IMR-90 (cell line): Measurements from ENCODE around the gene BCL7A. TPM values are rescaled to one million over a fixed set of nuclear protein-coding genes. Genes with fewer than 3 reads are reported as not detected.
A peak's percentile ranks its signal among the peaks of the same experiment; 100 is the strongest.

ENCODE experiments used
- ATAC-seq: fragments of 200-7000 bp; cut with Tn5 transposase; 2 replicates; pipeline ENCODE4 v1.9.1; 2020; ENCODE audit warnings: low read depth, mild to moderate bottlenecking, moderate library complexity
- BruUV-seq: library from RNA; stranded (reverse); fragments of 400-500 nt; replicated peaks from 2 replicates; lab custom pipeline; 2021; lab: Mats Ljungman, UMichigan
- CTCF ChIA-PET: fragments of 300-600 bp; formaldehyde crosslinking; extraction: SDS; loops from one replicate; lab custom pipeline; 2021; ENCODE audit warnings: antibody characterized with exemption; lab: Yijun Ruan, JAX
- POLR2A ChIA-PET: fragments of 300-600 bp; sonication (Branson Sonifier 250); formaldehyde crosslinking; loops from one replicate; lab custom pipeline; 2022; ENCODE audit warnings: antibody characterized with exemption; ENCODE audit not compliant: unreplicated experiment; lab: Charles Lee
- DNase-seq: peaks from one replicate; pipeline ENCODE4 v3.0.0; 2013
- H2AFZ ChIP-seq: replicated peaks from 2 replicates; pipeline ENCODE3; 2013; ENCODE audit warnings: low read length, mild to moderate bottlenecking; ENCODE audit not compliant: poor library complexity
- H2AK5ac ChIP-seq: 2 replicates; pipeline ENCODE4 v1.6.1; 2013; ENCODE audit warnings: low read depth, low read length, inconsistent platforms
- H2AK9ac ChIP-seq: replicated peaks from 2 replicates; pipeline ENCODE3; 2013; ENCODE audit warnings: mild to moderate bottlenecking, low read depth, low read length, moderate library complexity; ENCODE audit not compliant: poor library complexity
- H2BK120ac ChIP-seq: 2 replicates; pipeline ENCODE4 v1.6.1; 2013; ENCODE audit warnings: low read depth, low read length, inconsistent platforms
- H2BK15ac ChIP-seq: 3 replicates; pipeline ENCODE4 v1.6.1; 2013; ENCODE audit warnings: low read depth, low read length, inconsistent platforms
- H2BK20ac ChIP-seq: 2 replicates; pipeline ENCODE4 v1.6.1; 2013; ENCODE audit warnings: low read depth, mild to moderate bottlenecking, inconsistent platforms, low read length, moderate library complexity
- H2BK5ac ChIP-seq: 2 replicates; pipeline ENCODE4 v1.6.1; 2013; ENCODE audit warnings: mild to moderate bottlenecking, low read depth, low read length, inconsistent platforms; ENCODE audit not compliant: poor library complexity, severe bottlenecking
- H3K14ac ChIP-seq: replicated peaks from 2 replicates; pipeline ENCODE4 v1.6.1; 2013; ENCODE audit warnings: low read depth, low read length, inconsistent platforms
- H3K18ac ChIP-seq: 2 replicates; pipeline ENCODE4 v1.6.1; 2013; ENCODE audit warnings: low read depth, low read length, control low read depth
- H3K23ac ChIP-seq: 2 replicates; pipeline ENCODE4 v1.6.1; 2013; ENCODE audit warnings: low read depth, low read length, inconsistent platforms
- H3K27ac ChIP-seq: 2 replicates; pipeline ENCODE4 v1.5.1; 2013; ENCODE audit warnings: mild to moderate bottlenecking, control low read depth, low read length; ENCODE audit not compliant: insufficient read depth
- H3K27me3 ChIP-seq: 2 replicates; pipeline ENCODE4 v1.6.1; 2013; ENCODE audit warnings: low read length; ENCODE audit not compliant: control insufficient read depth, insufficient read depth
- H3K36me3 ChIP-seq: 2 replicates; pipeline ENCODE4 v1.6.1; 2013; ENCODE audit warnings: low read length, mixed read lengths; ENCODE audit not compliant: control insufficient read depth, insufficient read depth
- H3K4ac ChIP-seq: 2 replicates; pipeline ENCODE4 v1.6.1; 2013; ENCODE audit warnings: low read depth, low read length, inconsistent platforms
- H3K4me1 ChIP-seq: 2 replicates; pipeline ENCODE4 v1.6.1; 2013; ENCODE audit warnings: low read length, mixed read lengths; ENCODE audit not compliant: control insufficient read depth, insufficient read depth
- H3K4me2 ChIP-seq: 2 replicates; pipeline ENCODE4 v1.6.1; 2013; ENCODE audit warnings: low read depth, mild to moderate bottlenecking, control low read depth, low read length, moderate library complexity
- H3K4me3 ChIP-seq: 2 replicates; pipeline ENCODE4 v1.5.1; 2013; ENCODE audit warnings: low read depth, mild to moderate bottlenecking, control low read depth, low read length, moderate library complexity; ENCODE audit not compliant: insufficient read depth
- H3K56ac ChIP-seq: 2 replicates; pipeline ENCODE4 v1.6.1; 2013; ENCODE audit warnings: low read length, inconsistent platforms; ENCODE audit not compliant: insufficient read depth; ENCODE audit errors: extremely low read depth
- H3K79me1 ChIP-seq, 2 experiments: 2 replicates each; pipeline ENCODE4 v1.6.1; 2013; ENCODE audit warnings: low read length in 2 of 2, inconsistent platforms in 1 of 2, low read depth in 1 of 2
- H3K9ac ChIP-seq: 2 replicates; pipeline ENCODE4 v1.6.1; 2013; ENCODE audit warnings: low read depth, low read length, control low read depth
- H3K9me1 ChIP-seq: 2 replicates; pipeline ENCODE4 v1.6.1; 2013; ENCODE audit warnings: low read length, inconsistent platforms; ENCODE audit not compliant: insufficient read depth
- H3K9me3 ChIP-seq: 2 replicates; pipeline ENCODE4 v1.6.1; 2013; ENCODE audit warnings: low read length; ENCODE audit not compliant: control insufficient read depth, insufficient read depth
- H4K20me1 ChIP-seq: 2 replicates; pipeline ENCODE4 v1.6.1; 2013; ENCODE audit warnings: low read length, inconsistent platforms; ENCODE audit not compliant: insufficient read depth
- H4K5ac ChIP-seq: 2 replicates; pipeline ENCODE4 v1.6.1; 2013; ENCODE audit warnings: mild to moderate bottlenecking, low read depth, low read length, control low read depth
- H4K8ac ChIP-seq, 2 experiments: 2 replicates each; pipeline ENCODE4 v1.6.1; 2013; ENCODE audit warnings: low read depth in 2 of 2, low read length in 2 of 2, control low read depth in 1 of 2, inconsistent platforms in 1 of 2
- H4K91ac ChIP-seq: 2 replicates; pipeline ENCODE4 v1.6.1; 2013; ENCODE audit warnings: low read depth, low read length, inconsistent platforms; ENCODE audit not compliant: insufficient read depth
- BHLHE40 ChIP-seq: fragments of 150-350 bp; IDR thresholded peaks from 2 replicates; pipeline ENCODE4 v1.6.1; 2016; ENCODE audit warnings: mild to moderate bottlenecking, low read depth, low read length
- CEBPB ChIP-seq: IDR thresholded peaks from 2 replicates; pipeline ENCODE4 v1.6.1; 2012; ENCODE audit warnings: low read depth, low read length, improper control_type of control experiment
- CTCF ChIP-seq: conservative IDR thresholded peaks from 2 replicates; pipeline ENCODE4 v1.5.1; 2012; ENCODE audit warnings: mild to moderate bottlenecking, low read depth, low read length, improper control_type of control experiment
- FOS ChIP-seq: fragments of 150-350 bp; IDR thresholded peaks from 2 replicates; pipeline ENCODE4 v1.6.1; 2016; ENCODE audit warnings: low read depth, low read length
- NFE2L2 ChIP-seq: fragments of 150-350 bp; IDR thresholded peaks from 2 replicates; pipeline ENCODE4 v1.6.1; 2016; ENCODE audit warnings: low read depth, mild to moderate bottlenecking, low read length
- POLR2A ChIP-seq: IDR thresholded peaks from 2 replicates; pipeline ENCODE4 v1.6.1; 2012; ENCODE audit warnings: mild to moderate bottlenecking, low read depth, low read length
- RAD21 ChIP-seq: IDR thresholded peaks from 2 replicates; pipeline ENCODE4 v1.6.1; 2012; ENCODE audit warnings: low read length, improper control_type of control experiment
- SMC3 ChIP-seq: fragments of 150-350 bp; IDR thresholded peaks from 2 replicates; pipeline ENCODE4 v1.6.1; 2016; ENCODE audit warnings: low read depth, mild to moderate bottlenecking, antibody characterized with exemption, low read length, moderate library complexity
- WGBS, 2 experiments: methylation state at CpG; one replicate each; pipeline versions ENCODE4 v1.1.5 to v1.1.7; 2013; ENCODE audit warnings: missing lambda C conversion rate in 2 of 2; ENCODE audit not compliant: insufficient read length in 1 of 2; ENCODE audit errors: extremely low coverage in 2 of 2; 5-methylcytosine and 5-hydroxymethylcytosine counted together
- dilution Hi-C: fragments of 300-500 bp; cut with HindIII; formaldehyde crosslinking; loops from one replicate; pipeline ENCODE4 v1.14.3; 2018; ENCODE audit warnings: low sequenced_read_pairs; ENCODE audit not compliant: unreplicated experiment
- in situ Hi-C: fragments of 300-500 bp; cut with MboI; formaldehyde crosslinking; loops from 3 replicates; pipeline ENCODE4 v1.14.3; 2019; ENCODE audit warnings: low sequenced_read_pairs, inconsistent platforms, mixed read lengths
- intact Hi-C: fragments of 100-400 bp; cut with micrococcal nuclease; formaldehyde crosslinking; loops from 2 replicates; pipeline ENCODE4 v1.10.0; 2022
- polyA plus RNA-seq, 3 experiments: library from polyadenylated mRNA; depleted of rRNA; stranded (reverse); fragments of >200 nt; gene quantifications; 2 replicates each; pipeline ENCODE4 v1.2.3, GENCODE V29; 2012; ENCODE audit warnings: low replicate concordance in 1 of 3
- total RNA-seq: library from RNA; depleted of rRNA; stranded (reverse); fragments of >200 nt; gene quantifications from 2 replicates; pipeline ENCODE4 v1.2.3, GENCODE V29; 2012

BCL7A gene
- total and polyA plus RNA-seq, 2 of the 4 experiments (the other 2 are of a cell fraction): 5.6 to 7.9 TPM

- H3K27ac ChIP-seq: peak overlapping the region; percentile 55; the same call in 1 of the 2 replicates
- peak overlapping the region; percentile 2; the same call in 1 of the 2 replicates for H4K91ac ChIP-seq
- H3K23ac ChIP-seq: no peak overlapping the region
- ChIA-PET POLR2A (interaction anchor here (0.6 kb wide), 1 partner anchor 9 kb away, joined by 3 read pairs; no protein-coding TSS in a partner anchor), CTCF (interaction anchor here (0.6 kb wide), 1 partner anchor 37 kb away, joined by 3 read pairs; no protein-coding TSS in a partner anchor)
- peaks cover 46 to 86% of the 10 kb centered on the region in 2 experiments for H3K79me1 ChIP-seq
- no peak overlapping the region for H3K9ac ChIP-seq
- ATAC-seq (peak; percentile 93), DNase-seq (peak; percentile 99)
- peaks cover 22% of the 10 kb centered on the region; the same call in 1 of the 2 replicates for H3K36me3 ChIP-seq
- H3K18ac ChIP-seq: peak overlapping the region; percentile 28; the same call in 1 of the 2 replicates
- H3K27me3 ChIP-seq: no peaks in the 10 kb centered on the region
- no TSS peak for BruUV-seq
- dilution Hi-C loops (no loop called here), intact Hi-C loops (no loop called here), in situ Hi-C loops (no loop called here)
- H3K4ac ChIP-seq: peak overlapping the region; percentile 76
- peaks cover 37% of the 10 kb centered on the region for H3K4me1 ChIP-seq
- H2BK15ac ChIP-seq: no peak overlapping the region
- 80% methylated on average over 1 of the region's 7 CpGs; no CpG with 5 or more reads in 1 of the 2 experiments for WGBS, 2 experiments
- H2AK5ac ChIP-seq: no peak overlapping the region; the same call in 1 of the 2 replicates
- H4K8ac ChIP-seq: peak overlapping the region in 1 of 2 experiments; percentile 53; a peak in 2 of 4 replicates
- peaks cover 71% of the 10 kb centered on the region for H4K20me1 ChIP-seq
- H3K9me3 ChIP-seq: no peaks in the 10 kb centered on the region
- peak overlapping the region; percentile 87 for H2BK5ac ChIP-seq
- H2BK120ac ChIP-seq: peak overlapping the region; percentile 76; the same call in 1 of the 2 replicates
- H4K5ac ChIP-seq: no peak overlapping the region
- H2AFZ ChIP-seq: no peak overlapping the region
- peak overlapping the region; percentile 55; the same call in 1 of the 2 replicates for H2BK20ac ChIP-seq
- peak overlapping the region; percentile 20; the same call in 1 of the 2 replicates for H3K14ac ChIP-seq
- H3K9me1 ChIP-seq: peaks cover 49% of the 10 kb centered on the region
- H3K4me3 ChIP-seq: no peak overlapping the region
- H2AK9ac ChIP-seq: no peak overlapping the region
- TF ChIP-seq POLR2A (peak; percentile 56; the same call in 1 of the 2 replicates), BHLHE40 (peak; percentile 37; the same call in 1 of the 2 replicates), FOS (0 out of 2 replicates have a peak, but pooled peaks have one; percentile 8), CTCF (no peak), NFE2L2 (peak; percentile 2; the same call in 1 of the 2 replicates), RAD21 (no peak), SMC3 (peak; percentile 7; the same call in 1 of the 2 replicates), CEBPB (peak; percentile 93)
- peak overlapping the region; percentile 5; the same call in 1 of the 2 replicates for H3K56ac ChIP-seq
- H3K4me2 ChIP-seq: peak overlapping the region; percentile 48
Observed at GRCh38 chr12:122090759-122091515, 69.3 kb downstream of the BCL7A start.
